Middle frontal gyrus (tissue), 1 donor: ENCODE measurements around the gene CDH1.

Experiments used
- DNase-seq: peaks from one replicate; pipeline ENCODE4 v3.0.0-alpha.2; 2015; ENCODE audit warnings: low spot score; ENCODE audit errors: extremely low spot score

CDH1 gene

GRCh38 chr16:68760671-68761275 lies 23.7 kb downstream of the CDH1 start:
- peak; percentile 37 for DNase-seq

GRCh38 chr16:68762996-68763756 lies 26.1 kb downstream of the CDH1 start:
- peak; percentile 70 for DNase-seq

GRCh38 chr16:68764862-68765261 lies 27.8 kb downstream of the CDH1 start:
- no peak for DNase-seq

- no peak for DNase-seq
Measured at GRCh38 chr16:68767581-68767980, 30.5 kb downstream of the CDH1 start.

- no peak for DNase-seq
Measured at GRCh38 chr16:68768175-68768574, 31.1 kb downstream of the CDH1 start.

- no peak for DNase-seq
Measured at GRCh38 chr16:68768771-68769170, 31.7 kb downstream of the CDH1 start.

- no peak for DNase-seq
Measured at GRCh38 chr16:68770671-68771070, 33.6 kb downstream of the CDH1 start.

GRCh38 chr16:68772030-68772681 lies 35.1 kb downstream of the CDH1 start:
- no peak for DNase-seq

GRCh38 chr16:68772871-68773270 lies 35.8 kb downstream of the CDH1 start:
- no peak for DNase-seq

GRCh38 chr16:68774982-68775634 lies 38.0 kb downstream of the CDH1 start:
- DNase-seq: no peak

GRCh38 chr16:68776821-68777485 lies 39.9 kb downstream of the CDH1 start:
- no peak for DNase-seq

- no peak for DNase-seq
Measured at GRCh38 chr16:68778551-68779231, 41.6 kb downstream of the CDH1 start.

- DNase-seq: no peak
Measured at GRCh38 chr16:68779891-68780290, 42.8 kb downstream of the CDH1 start.

GRCh38 chr16:68781784-68782183 lies 44.7 kb downstream of the CDH1 start:
- no peak for DNase-seq

GRCh38 chr16:68782198-68783174 lies 45.4 kb downstream of the CDH1 start:
- DNase-seq: no peak

- no peak for DNase-seq
Measured at GRCh38 chr16:68784226-68784625, 47.1 kb downstream of the CDH1 start.

GRCh38 chr16:68784721-68785120 lies 47.6 kb downstream of the CDH1 start:
- no peak for DNase-seq

GRCh38 chr16:68785715-68786114 lies 48.6 kb downstream of the CDH1 start:
- no peak for DNase-seq

- peak; percentile 74 for DNase-seq
Measured at GRCh38 chr16:68786685-68787418, 49.8 kb downstream of the CDH1 start.
